CD4-positive, alpha-beta memory T cell (primary cell): Measurements from ENCODE around the gene GPC6. TPM values are rescaled to one million over a fixed set of nuclear protein-coding genes. Genes with fewer than 3 reads are reported as not detected.
A peak's percentile ranks its signal among the peaks of the same experiment; 100 is the strongest.

Experiments
- CTCF ChIA-PET: fragments of 350-600 bp; sonication (Branson Sonifier 250); formaldehyde crosslinking; loops from one replicate; lab custom pipeline; 2021; ENCODE audit warnings: inconsistent platforms; ENCODE audit not compliant: partially characterized antibody; lab: Charles Lee
- POLR2A ChIA-PET: fragments of 350-600 bp; sonication (Branson Sonifier 250); formaldehyde crosslinking; loops from one replicate; lab custom pipeline; 2021; ENCODE audit not compliant: partially characterized antibody; lab: Charles Lee
- DNase-seq, 5 donors: peaks; one replicate each; pipeline versions ENCODE4 v3.0.0 to v3.0.0-alpha.2; 2020 to 2022; ENCODE audit warnings: mixed read lengths in 1 of 5
- H3K27ac ChIP-seq: one replicate; pipeline ENCODE4 v1.7.0; 2013; ENCODE audit warnings: low read depth, low read length
- H3K27me3 ChIP-seq: 2 replicates; pipeline ENCODE4 v1.7.0; 2013; ENCODE audit warnings: mild to moderate bottlenecking, low read length, moderate library complexity; ENCODE audit not compliant: insufficient read depth
- H3K36me3 ChIP-seq: 2 replicates; pipeline ENCODE4 v1.7.0; 2013; ENCODE audit warnings: mild to moderate bottlenecking, low read length, moderate library complexity; ENCODE audit not compliant: insufficient read depth
- H3K4me1 ChIP-seq: 2 replicates; pipeline ENCODE4 v1.7.0; 2013; ENCODE audit warnings: mild to moderate bottlenecking, low read length, moderate library complexity; ENCODE audit not compliant: insufficient read depth
- H3K4me3 ChIP-seq, 2 donors: one replicate each; pipeline ENCODE4 v1.7.0; 2013; ENCODE audit warnings: low read length in 2 of 2, mild to moderate bottlenecking in 1 of 2
- H3K9me3 ChIP-seq, 2 donors: one replicate each; pipeline ENCODE4 v1.7.0; 2013; ENCODE audit warnings: low read length in 2 of 2, control low read depth in 1 of 2; ENCODE audit not compliant: control insufficient read depth in 1 of 2
- H3K27ac Mint-ChIP-seq, 7 donors: one replicate each; pipeline ENCODE4 v1.8.0; 2020 to 2021; ENCODE audit warnings: mixed read lengths in 7 of 7, mild to moderate bottlenecking in 6 of 7, inconsistent platforms in 3 of 7, moderate library complexity in 3 of 7
- H3K27me3 Mint-ChIP-seq, 2 donors: one replicate each; pipeline ENCODE4 v1.8.0; 2020 to 2021; ENCODE audit warnings: mixed read lengths in 2 of 2
- H3K36me3 Mint-ChIP-seq, 2 donors: one replicate each; pipeline ENCODE4 v1.8.0; 2020 to 2021; ENCODE audit warnings: mixed read lengths in 2 of 2, inconsistent platforms in 1 of 2, mild to moderate bottlenecking in 1 of 2
- H3K4me1 Mint-ChIP-seq, 4 donors: one replicate each; pipeline ENCODE4 v1.8.0; 2020 to 2021; ENCODE audit warnings: mixed read lengths in 4 of 4, mild to moderate bottlenecking in 1 of 4
- H3K4me3 Mint-ChIP-seq, 8 donors: one replicate each; pipeline ENCODE4 v1.8.0; 2020 to 2021; ENCODE audit warnings: mixed read lengths in 8 of 8, mild to moderate bottlenecking in 7 of 8, moderate library complexity in 6 of 8, inconsistent platforms in 3 of 8
- H3K9me3 Mint-ChIP-seq, 8 donors: one replicate each; pipeline ENCODE4 v1.8.0; 2020 to 2021; ENCODE audit warnings: mixed read lengths in 8 of 8, mild to moderate bottlenecking in 5 of 8, inconsistent platforms in 3 of 8, moderate library complexity in 1 of 8
- intact Hi-C: fragments of 100-400 bp; cut with micrococcal nuclease; formaldehyde crosslinking; loops from one replicate; pipeline ENCODE4 v1.15.1; 2023
- polyA plus RNA-seq, 2 donors: library from polyadenylated mRNA; unstranded; fragments of 300-500 nt; fragmentation: Illumina TruSeq; gene quantifications; one replicate each; pipeline ENCODE4 v1.2.3, GENCODE V29; 2021
- total RNA-seq, 2 experiments: library from RNA; stranded (reverse); gene quantifications; one replicate each; pipeline ENCODE4 v1.2.3, GENCODE V29; 2021

GPC6 gene
- total and polyA plus RNA-seq, 4 experiments from 2014 or later, result not detected

DNA sequence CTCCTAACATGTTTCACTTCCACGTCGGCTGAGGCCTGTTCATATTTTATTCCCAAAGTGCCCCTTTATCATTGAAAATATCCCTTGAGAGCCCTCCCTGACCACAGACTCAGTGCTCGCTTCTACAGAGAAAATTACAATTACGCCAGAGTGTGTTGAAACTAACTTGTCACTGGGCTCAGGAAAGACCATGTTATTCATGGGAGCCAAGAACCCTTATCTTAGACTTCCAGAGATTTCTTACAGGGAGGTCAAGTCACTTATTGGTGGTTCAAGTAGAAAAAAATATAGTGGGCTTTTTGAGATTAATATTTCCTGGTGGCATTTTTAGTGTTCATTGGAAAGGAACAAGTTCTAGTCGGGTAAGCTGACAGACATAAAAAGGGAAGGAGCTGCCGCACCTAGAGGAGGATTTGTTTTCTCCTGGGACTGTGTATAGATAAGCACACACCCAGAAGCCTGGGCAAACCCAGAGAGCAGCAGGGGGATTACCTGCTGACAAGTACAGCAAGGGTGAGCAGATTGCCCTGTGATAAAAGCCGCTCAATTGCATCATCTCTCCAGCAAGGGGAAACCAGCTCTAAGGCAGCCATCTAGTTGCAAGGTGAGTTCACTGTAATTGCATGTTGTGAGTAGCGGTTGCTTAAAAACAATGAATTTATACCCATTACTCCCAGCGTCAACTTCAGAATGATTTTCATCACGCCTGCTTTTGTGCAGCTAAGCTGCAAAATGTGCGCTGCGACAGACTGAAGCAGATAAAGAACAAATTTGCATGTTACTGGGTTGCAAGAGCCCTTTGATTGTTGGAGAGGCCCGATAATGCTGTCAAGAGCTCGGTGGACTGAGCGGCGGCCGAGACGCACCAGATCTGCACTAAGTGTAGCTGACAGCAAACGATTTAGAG lies 1206.7 kb downstream of the GPC6 start:
- H3K27ac ChIP-seq, result no peak overlapping the region
- POLR2A ChIA-PET, result no interaction called here

GRCh38 chr13:94435604-94436226 lies 1209.1 kb downstream of the GPC6 start:
- Mint-ChIP-seq H3K4me1 (peaks cover 0 to 3% (median 0%) of the 10 kb centered on the region in 4 donors), H3K4me3 (no peak overlapping the region), H3K9me3 (no peaks in the 10 kb centered on the region), H3K36me3 (no peaks in the 10 kb centered on the region), H3K27ac (no peak overlapping the region), H3K27me3 (peaks cover 0 to 1% of the 10 kb centered on the region in 2 donors)
- Histone ChIP-seq H3K4me3 (no peak overlapping the region), H3K27ac (no peak overlapping the region), H3K27me3 (no peaks in the 10 kb centered on the region), H3K36me3 (no peaks in the 10 kb centered on the region), H3K4me1 (no peaks in the 10 kb centered on the region), H3K9me3 (no peaks in the 10 kb centered on the region)
- CTCF ChIA-PET, result interaction anchor here (0.7 to 22.1 kb wide), 17 partner anchors 8 to 201 kb away, joined by 3 to 532 read pairs (median 4); no protein-coding TSS in a partner anchor
- peak in 4 of 5 donors; percentile 38 to 52 (median 44) for DNase-seq
- intact Hi-C loops, result loop anchor here (1.0 to 5.0 kb wide), 3 partner anchors 72 to 967 kb away; no protein-coding TSS in a partner anchor
- POLR2A ChIA-PET, result interaction anchor here (0.9 to 1.3 kb wide), 2 partner anchors 114 to 182 kb away, joined by 3 to 5 read pairs; no protein-coding TSS in a partner anchor

More for the DNA sequence above, 1206.7 kb downstream of the GPC6 start:
- CTCF ChIA-PET, result interaction anchor here (1.0 to 22.1 kb wide), 3 partner anchors 13 to 185 kb away, joined by 4 to 532 read pairs (median 16); no protein-coding TSS in a partner anchor
- Histone ChIP-seq H3K9me3 (no peaks in the 10 kb centered on the region), H3K4me1 (no peaks in the 10 kb centered on the region), H3K4me3 (no peak overlapping the region), H3K27me3 (no peaks in the 10 kb centered on the region), H3K36me3 (no peaks in the 10 kb centered on the region)
- Mint-ChIP-seq H3K36me3 (no peaks in the 10 kb centered on the region), H3K4me1 (peaks cover 0 to 3% (median 0%) of the 10 kb centered on the region in 4 donors), H3K27ac (no peak overlapping the region), H3K4me3 (no peak overlapping the region), H3K27me3 (no peaks in the 10 kb centered on the region), H3K9me3 (no peaks in the 10 kb centered on the region)
- DNase-seq, result no peak
- intact Hi-C loops, result no loop called here

- Mint-ChIP-seq H3K36me3 (no peaks in the 10 kb centered on the region), H3K4me1 (no peaks in the 10 kb centered on the region), H3K4me3 (no peak overlapping the region), H3K27me3 (peaks cover 2 to 12% of the 10 kb centered on the region in 2 donors), H3K27ac (no peak overlapping the region), H3K9me3 (no peaks in the 10 kb centered on the region)
- Histone ChIP-seq H3K27me3 (no peaks in the 10 kb centered on the region), H3K36me3 (no peaks in the 10 kb centered on the region), H3K27ac (no peak overlapping the region), H3K4me3 (no peak overlapping the region), H3K4me1 (no peaks in the 10 kb centered on the region), H3K9me3 (no peaks in the 10 kb centered on the region)
- ChIA-PET POLR2A (no interaction called here), CTCF (no interaction called here)
- no peak for DNase-seq
- intact Hi-C loops, result no loop called here
Observed at GRCh38 chr13:94444826-94445225, 1218.2 kb downstream of the GPC6 start.

DNA sequence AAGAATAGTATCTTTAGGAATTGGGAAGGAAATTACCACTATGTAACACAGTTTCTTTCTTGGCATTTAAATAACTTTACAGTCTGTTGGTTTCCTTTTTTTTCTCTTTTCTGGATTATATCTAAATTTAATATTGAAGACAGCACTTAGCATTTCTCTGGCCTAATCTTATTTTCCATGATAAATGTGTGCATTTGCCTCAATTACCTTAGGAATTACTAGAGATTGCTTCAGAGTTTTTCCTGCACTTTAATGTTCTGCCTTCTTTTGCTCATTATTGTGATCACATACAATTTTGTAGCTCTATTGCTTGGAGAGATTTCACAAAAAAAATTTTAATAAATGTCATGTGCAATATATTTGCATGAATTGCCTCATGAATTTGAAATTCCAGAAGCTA lies 1227.7 kb downstream of the GPC6 start:
- Histone ChIP-seq H3K4me1 (no peaks in the 10 kb centered on the region), H3K36me3 (no peaks in the 10 kb centered on the region), H3K27ac (no peak overlapping the region), H3K27me3 (no peaks in the 10 kb centered on the region), H3K4me3 (no peak overlapping the region), H3K9me3 (no peaks in the 10 kb centered on the region)
- intact Hi-C loops, result no loop called here
- no peaks in the 10 kb centered on the region for H3K36me3 Mint-ChIP-seq
- no peak overlapping the region for H3K4me3 Mint-ChIP-seq
- no peaks in the 10 kb centered on the region for H3K9me3 Mint-ChIP-seq
- ChIA-PET POLR2A (no interaction called here), CTCF (interaction anchor here (2.3 kb wide), 1 partner anchor 18 kb away, joined by 8 read pairs; no protein-coding TSS in a partner anchor)
- H3K27me3 Mint-ChIP-seq, result peaks cover 3 to 4% of the 10 kb centered on the region in 2 donors
- H3K4me1 Mint-ChIP-seq, result no peaks in the 10 kb centered on the region
- no peak for DNase-seq
- no peak overlapping the region for H3K27ac Mint-ChIP-seq

GRCh38 chr13:94454906-94455305 lies 1228.3 kb downstream of the GPC6 start:
- Histone ChIP-seq H3K27ac (no peak overlapping the region), H3K4me1 (no peaks in the 10 kb centered on the region), H3K9me3 (no peaks in the 10 kb centered on the region), H3K27me3 (no peaks in the 10 kb centered on the region), H3K4me3 (no peak overlapping the region), H3K36me3 (no peaks in the 10 kb centered on the region)
- CTCF ChIA-PET, result interaction anchor here (2.3 kb wide), 1 partner anchor 19 kb away, joined by 8 read pairs; no protein-coding TSS in a partner anchor
- Mint-ChIP-seq H3K9me3 (no peaks in the 10 kb centered on the region), H3K4me3 (no peak overlapping the region), H3K27me3 (peaks cover 3 to 4% of the 10 kb centered on the region in 2 donors), H3K27ac (no peak overlapping the region), H3K4me1 (no peaks in the 10 kb centered on the region), H3K36me3 (no peaks in the 10 kb centered on the region)
- no peak for DNase-seq
- intact Hi-C loops, result no loop called here
- POLR2A ChIA-PET, result no interaction called here

DNA sequence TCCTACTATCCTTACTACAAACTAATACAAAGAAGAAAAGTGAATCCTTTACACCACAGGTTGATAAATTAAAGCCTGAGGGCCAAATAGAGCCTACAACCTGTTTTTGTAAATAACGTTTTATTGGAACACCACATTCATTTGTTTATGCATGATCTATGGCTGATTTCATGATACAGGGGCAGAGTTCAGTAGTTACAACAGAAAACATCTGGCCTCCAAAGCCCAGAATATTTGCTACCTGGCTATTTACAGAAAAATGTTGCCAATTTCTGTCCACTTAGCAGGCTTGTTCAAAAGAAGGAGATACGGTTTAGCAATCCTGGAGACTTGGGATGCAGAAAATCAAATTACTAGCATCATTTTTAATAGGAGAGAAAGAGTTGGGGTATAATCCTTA lies 1228.8 kb downstream of the GPC6 start:
- no peaks in the 10 kb centered on the region for H3K4me1 Mint-ChIP-seq
- no peaks in the 10 kb centered on the region for H3K36me3 Mint-ChIP-seq
- H3K4me3 ChIP-seq, result no peak overlapping the region
- no peak overlapping the region for H3K4me3 Mint-ChIP-seq
- no peaks in the 10 kb centered on the region for H3K27me3 ChIP-seq
- H3K9me3 ChIP-seq, result no peaks in the 10 kb centered on the region
- no peak overlapping the region for H3K27ac Mint-ChIP-seq
- no peaks in the 10 kb centered on the region for H3K36me3 ChIP-seq
- H3K27me3 Mint-ChIP-seq, result peaks cover 3 to 4% of the 10 kb centered on the region in 2 donors
- intact Hi-C loops, result no loop called here
- no peak for DNase-seq
- no peaks in the 10 kb centered on the region for H3K9me3 Mint-ChIP-seq
- no peak overlapping the region for H3K27ac ChIP-seq
- ChIA-PET CTCF (interaction anchor here (2.3 kb wide), 1 partner anchor 20 kb away, joined by 8 read pairs; no protein-coding TSS in a partner anchor), POLR2A (no interaction called here)
- H3K4me1 ChIP-seq, result no peaks in the 10 kb centered on the region
